COLO668 (cell line): ENCODE data around the gene RCHY1.
"Not testable (repeated sequence)": the region's sequence is repeated elsewhere in the genome, so short reads cannot be mapped to it uniquely, and the experiment has no call there.

ENCODE experiments used
- DNase-seq: peaks from one replicate; lab custom pipeline; 2025; ENCODE audit not compliant: unreplicated experiment; lab: John Stamatoyannopoulos, UW

The RCHY1 gene

DNA sequence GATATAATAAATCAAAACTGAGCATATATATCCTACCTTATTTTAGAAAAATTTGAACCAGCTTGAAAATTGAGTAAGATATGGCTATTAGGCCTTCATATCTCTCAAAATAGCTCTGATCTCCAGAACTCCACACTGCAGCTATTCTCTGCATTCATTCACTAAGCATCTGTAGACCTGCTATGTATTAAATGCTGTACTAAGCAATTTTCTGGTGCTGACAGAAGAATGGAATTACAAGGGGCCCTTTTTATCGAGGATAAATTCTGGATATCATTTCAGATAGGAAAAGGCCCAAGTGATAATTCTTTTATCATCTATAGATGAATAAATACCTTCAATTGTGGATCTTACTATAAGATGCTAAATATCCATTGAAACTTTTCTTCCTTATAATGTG, 1.9 kb upstream of the RCHY1 start:
- DNase-seq, result no peak

DNA sequence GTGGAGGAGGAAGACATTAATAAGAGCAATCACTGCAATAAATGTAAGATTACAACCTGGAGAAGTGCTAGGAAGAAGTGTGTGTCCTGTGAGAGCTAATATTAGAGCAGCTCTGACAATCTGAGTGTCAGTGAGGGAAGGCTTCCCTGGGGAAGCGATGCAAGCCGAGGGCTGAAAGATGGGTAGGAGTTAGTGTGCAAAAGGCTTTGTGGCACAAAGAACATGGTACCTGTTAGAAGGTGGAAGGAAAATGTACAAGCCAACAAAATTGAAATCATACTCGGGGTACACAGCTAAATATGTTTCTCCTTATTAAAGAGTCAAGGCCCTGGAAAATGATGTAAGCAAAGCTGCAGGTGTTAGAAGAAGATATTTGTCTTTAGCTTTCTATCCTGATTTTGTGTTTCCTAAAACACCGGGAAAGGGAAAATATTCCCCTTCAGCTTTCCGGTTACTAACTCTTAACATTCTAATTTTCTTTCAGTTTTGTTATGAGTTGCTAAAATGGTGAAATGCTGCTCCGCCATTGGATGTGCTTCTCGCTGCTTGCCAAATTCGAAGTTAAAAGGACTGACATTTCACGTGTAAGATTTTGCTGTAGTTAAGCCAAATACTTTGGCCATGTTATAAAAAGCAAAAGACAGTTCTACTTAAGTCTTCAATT, 878 bp upstream of the RCHY1 start:
- DNase-seq, result peak; percentile 14

DNA sequence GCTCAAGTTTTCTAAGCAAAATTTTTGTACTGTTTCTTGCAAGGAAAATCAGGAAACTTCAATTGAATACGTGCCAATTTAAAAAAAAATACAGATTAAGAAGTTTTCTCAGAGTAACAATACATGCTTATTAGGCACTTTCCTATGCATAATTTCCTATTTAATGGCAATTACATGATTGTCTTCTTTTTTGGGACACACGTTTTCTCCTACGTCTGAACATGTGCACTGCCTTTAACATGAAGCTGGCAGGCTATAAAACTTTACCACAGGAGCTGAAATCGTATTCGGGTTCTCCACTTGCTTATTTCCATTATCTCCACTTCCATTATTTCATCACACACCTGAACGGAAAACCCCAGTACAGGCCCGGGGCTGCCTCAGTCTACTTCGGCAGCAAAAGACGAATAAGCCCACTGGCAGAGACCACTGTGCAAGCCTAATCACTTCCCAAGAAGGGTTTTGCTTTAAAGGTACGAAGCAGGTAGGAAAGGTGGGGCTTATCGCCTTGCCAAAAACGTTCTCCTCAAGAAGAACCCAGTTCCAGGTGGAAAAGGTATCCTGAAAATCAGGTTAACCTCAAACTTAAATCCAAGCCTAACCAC, 575 bp downstream of the RCHY1 start:
- DNase-seq, result no peak

DNA sequence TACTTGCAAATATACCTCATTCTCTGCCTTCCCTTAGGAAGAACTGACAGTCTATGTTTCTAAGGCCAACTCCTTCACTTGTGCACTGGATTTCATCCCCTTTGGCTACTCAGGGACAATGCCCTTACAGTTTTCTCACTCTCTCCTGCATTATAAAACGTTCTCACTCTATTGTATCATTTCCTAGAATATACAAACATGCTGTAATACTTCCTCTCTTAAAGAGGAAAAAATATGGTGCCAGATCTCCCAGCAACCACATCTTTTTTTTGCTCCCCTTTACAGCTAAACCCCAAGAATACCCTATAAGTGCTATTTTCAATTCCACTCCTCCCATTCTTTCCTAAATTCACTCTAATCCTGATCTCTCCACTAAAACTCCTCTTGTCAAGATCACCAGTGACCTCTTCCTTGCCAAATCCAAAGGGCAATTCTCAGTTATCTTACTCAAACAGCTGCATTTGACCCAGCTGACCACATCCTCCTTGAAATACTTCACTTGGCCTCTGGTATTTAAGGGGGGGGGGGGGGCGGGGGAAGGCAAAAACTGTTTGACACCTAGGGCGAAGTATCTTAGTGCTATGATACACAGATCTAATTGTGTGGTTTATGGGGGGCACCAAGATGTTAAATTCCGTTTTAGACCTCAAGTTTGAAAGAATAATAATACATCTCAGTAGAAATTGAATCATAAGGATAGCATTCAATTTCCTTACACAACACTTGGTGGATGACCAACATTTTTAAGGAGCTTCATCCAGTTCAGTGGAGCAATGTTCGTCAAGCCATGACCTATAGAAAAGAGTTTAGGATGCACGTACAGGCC, 1.6 kb downstream of the RCHY1 start:
- no peak for DNase-seq

DNA sequence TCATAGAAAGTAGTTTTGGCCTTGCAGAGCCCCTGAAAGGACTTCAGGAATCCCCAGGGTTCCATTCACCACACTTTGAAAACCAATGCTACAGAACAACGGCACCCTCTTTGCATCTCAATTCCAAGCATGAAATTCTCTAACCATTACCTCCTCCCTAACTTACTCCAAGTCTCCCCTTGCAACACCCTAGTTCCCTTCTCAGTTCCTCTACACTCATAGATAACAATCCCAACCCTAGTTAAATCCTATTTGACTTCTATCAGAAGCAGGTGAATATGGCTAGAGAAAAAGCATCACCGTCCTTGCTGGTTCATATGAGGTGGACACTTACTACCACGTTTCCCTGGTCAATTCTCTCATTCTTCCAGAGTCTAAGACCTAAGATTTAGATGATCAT, 2.4 kb downstream of the RCHY1 start:
- no peak for DNase-seq

DNA sequence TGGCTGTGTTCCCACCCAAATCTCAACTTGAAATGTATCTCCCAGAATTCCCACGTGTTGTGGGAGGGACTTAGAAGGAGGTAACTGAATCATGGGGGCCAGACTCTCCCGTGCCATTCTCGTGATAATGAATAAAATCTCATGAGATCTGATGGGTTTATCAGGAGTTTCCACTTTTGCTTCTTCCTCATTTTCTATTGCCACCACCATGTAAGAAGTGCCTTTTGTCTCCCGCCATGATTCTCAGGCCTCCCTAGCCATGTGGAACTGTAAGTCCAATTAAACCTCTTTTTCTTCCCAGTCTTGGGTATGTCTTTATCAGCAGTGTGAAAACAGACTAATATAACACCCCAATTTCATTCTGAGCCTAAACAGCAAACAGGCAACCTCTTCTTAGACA, 4.6 kb downstream of the RCHY1 start:
- not testable (repeated sequence) for DNase-seq

DNA sequence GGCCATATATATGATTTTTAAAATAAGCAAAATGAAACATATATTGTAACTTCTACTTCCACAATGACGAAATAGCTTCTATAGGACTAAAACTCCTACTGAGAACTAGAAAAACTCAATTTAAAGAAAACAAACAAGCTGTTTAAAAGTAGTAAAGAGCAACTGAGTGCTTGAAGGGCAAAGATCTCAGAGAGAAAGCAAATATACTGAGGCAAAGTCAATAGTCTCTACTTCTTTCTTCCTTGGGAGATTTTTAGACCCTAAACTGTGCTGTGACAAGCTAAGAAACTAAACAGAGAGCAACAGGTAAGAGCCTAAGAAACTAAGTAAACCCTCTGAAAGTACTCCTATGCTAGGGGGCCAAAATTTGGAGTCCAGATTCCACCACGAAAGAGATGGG, 8.6 kb downstream of the RCHY1 start:
- DNase-seq, result no peak

DNA sequence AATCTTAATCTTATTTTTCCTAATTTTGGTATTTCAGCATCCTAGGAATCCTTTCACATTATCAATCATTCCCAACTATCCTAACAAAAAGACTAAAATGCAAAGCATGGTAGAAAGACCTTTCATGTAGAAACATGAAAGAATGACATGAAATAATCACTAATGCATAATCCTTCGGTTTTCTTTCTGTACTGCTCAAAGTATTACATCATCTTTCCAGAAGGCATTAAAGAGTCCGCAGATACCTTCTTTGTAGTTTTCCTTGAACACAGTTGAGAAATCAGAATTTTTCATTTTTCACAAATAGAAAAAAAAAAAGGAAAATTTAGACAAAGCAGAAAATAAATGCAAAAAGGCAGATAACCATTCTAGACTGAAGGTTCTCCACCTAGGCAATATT, 11.5 kb downstream of the RCHY1 start:
- DNase-seq, result no peak

DNA sequence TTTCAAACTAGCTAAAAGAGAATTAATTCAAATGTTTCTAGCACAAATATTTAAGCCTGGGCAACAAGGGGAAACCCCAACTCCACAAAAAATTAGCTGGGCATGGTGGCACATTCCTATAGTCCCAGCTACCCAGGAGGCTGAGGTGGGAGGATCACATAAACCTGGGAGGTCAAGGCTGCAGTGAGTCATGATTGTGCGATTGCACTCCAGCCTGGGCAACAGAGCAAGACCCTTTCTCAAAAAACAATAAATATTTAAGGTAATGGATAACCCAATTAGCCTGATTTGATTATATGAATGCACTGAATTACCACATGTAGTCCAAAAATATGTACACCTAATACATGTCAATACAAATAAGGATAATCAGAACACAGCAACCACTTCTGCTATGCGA, 14.3 kb downstream of the RCHY1 start:
- no peak for DNase-seq

DNA sequence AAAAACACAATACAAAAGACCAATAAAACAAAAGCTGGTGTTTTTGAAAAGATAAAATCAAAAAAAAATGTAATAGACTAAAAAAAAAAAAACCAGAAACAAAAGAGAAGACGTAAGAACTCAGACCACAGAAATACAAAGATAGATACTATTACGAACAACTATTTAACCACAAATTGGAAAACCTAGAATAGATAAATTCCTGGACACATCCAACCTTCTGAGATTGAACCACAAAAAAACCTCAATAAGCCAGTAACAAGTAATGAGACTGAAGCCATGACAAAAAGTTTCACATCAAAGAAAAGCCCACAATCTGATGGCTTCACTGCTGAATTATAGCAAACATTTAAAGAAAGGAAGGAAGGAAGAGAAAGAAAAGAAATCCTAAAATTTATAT, 16.2 kb downstream of the RCHY1 start:
- DNase-seq, result no peak

DNA sequence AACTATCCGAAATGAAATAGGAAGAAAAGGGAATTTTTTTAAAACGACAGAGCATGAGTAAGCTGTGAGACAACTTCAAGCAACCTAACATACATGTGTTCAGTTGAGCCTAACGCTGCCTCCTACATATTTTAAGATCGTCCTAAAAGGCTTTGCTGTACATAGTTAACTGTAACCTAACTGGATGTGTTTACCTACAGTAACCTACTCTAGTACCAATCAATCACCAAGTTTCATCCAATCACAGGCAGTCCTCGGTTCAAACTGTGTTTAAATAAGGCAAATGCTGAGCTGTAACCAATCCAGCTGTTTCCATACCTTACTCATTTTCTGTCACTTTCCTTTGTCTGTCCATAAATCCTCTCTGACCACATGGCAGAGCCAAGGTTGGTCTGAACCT, 17.1 kb downstream of the RCHY1 start:
- DNase-seq, result no peak

DNA sequence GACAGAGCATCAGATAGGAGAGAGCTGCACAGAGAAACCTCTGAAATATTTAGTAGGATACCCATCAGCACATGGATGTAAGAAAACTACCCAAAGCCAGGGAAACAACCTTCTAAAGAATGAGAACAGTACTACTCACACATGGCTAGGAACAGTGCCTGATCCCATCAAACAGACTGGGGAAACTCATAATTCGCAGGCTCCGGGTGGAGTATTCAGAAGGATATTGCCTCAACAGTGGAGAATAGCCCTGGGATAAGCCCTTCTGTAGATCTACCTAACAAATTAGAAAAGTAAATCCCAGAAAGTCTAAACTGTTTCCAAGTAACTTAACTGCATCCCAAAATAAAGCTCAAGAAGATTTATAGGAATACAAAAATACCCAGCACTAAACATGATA, 17.8 kb downstream of the RCHY1 start:
- DNase-seq, result no peak

DNA sequence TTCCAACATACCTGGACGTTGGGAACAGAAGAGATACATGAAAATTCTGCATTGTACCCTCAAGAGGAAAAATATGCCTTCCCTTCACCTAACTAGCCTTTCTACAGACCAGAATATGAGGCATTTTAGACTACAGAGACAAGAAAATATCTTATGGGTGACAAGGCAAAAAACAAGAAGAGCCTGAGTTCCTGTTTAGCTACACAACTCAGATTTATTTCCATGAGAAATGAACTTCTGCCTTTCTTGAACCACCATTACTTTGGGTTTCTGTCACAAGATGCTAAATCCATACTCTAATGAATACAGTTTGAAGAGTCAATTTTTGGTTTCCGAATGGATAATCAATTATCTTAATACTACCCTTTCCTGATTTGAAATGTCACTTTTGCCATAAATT, 18.7 kb downstream of the RCHY1 start:
- DNase-seq, result no peak

DNA sequence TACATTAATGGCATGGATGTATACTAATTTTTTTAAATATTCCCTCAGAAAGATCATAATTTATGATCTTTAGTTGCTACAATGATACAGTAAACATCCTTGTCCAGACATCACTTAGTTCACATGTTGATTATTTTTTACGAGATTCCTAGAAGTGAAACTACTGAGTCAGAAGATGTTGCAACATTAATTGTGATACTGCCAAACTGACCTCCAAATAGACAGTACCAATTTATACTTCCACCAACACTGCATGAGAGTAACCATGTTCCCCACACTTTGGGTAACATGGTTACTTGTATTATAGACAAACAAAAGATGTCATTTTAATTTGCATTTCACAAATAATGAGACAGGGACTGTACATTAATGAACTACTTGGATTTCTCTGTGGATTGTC, 19.6 kb downstream of the RCHY1 start:
- DNase-seq, result no peak

DNA sequence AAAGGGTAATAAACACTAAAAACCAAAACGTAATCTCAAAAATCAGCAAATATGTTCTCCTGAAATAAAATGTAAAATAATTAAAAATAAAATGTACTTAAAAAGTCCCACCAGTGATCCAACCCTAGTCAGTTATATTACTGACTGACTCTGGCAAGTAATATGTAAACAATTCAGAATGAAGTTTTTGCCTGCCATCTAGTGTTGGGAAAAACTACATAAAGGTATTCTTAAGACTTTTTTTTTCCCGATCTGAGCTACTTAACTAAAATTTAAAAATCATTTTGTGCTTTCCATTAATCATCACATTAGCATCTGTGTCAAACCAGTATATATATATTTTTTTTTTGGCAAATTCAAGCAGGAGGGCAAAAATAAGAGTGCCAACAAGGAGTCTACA, 24.0 kb downstream of the RCHY1 start:
- no peak for DNase-seq

DNA sequence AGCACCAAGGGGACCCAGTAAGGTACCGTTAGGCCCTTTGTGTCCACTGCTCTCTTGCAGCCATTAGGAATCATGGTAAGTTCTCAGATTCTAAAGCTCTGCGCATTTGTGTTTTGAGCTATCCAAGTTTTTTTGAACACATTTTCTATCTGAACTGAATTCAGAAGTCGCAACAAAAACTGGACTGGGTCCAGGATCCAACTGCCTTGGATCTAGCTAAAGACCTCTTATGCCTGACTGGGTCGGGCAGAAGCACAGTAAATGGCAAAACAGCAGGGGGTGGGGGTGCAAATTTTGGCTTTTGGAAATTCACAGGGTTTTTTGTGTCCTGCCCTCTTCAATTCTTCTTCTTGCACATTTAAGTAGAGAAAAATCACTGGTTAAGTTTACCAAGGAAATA, 30.0 kb downstream of the RCHY1 start:
- DNase-seq, result no peak

DNA sequence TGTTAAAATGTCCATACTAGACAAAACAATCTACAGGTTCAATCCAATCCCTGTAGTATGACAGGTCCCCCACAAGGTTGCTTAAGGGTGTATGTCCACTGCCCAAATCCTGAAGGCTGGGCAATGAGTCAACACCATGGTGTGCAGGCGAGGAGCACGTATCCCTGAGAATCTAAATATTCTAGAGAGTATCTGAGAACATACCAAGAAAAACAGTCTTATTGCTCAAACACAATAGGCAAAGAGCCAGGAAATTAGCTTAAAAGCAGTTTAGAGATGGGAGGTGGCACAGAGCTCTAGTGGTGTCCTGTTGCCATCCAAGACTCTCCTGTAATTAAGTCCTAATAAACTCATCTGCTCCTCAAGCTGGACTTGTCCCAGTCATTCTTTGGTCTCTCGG, 37.0 kb downstream of the RCHY1 start:
- DNase-seq, result no peak

DNA sequence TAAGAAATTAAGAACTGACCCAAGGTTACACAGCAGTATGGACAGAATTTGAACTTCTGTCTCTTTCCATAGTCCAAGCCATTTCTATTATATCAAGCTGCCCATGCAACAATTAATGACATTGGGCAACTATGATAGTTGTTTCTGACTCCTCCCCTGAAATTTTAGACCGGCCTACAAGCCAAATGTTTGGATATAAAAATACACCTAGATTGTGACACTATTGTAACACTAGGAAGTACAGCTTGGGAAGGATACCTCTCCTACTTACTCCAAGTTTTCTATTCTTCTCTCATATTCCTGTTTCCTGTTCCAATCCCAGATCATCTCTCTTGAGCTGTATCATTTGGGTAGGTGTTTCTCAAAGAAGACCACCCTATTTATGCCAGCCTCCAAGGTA, 43.5 kb downstream of the RCHY1 start:
- no peak for DNase-seq

DNA sequence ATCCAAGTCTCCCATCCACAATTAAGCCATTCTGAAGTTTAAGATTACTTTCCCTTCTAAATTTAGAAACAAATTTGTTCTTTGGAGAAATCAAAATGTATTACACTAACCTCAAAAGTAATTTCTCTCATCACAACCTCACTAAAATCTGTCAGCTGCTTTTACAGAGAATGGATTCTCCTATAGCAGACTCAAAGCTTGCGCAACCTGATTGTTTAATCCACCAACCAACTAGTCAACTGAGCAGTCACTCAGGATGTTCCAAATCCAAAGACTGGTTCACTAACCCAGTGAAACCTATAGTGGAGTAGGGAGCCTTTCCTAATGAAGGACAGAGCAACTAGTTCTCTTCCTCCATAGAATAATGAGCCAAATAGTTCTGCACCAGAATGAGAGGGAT, 44.3 kb downstream of the RCHY1 start:
- no peak for DNase-seq

DNA sequence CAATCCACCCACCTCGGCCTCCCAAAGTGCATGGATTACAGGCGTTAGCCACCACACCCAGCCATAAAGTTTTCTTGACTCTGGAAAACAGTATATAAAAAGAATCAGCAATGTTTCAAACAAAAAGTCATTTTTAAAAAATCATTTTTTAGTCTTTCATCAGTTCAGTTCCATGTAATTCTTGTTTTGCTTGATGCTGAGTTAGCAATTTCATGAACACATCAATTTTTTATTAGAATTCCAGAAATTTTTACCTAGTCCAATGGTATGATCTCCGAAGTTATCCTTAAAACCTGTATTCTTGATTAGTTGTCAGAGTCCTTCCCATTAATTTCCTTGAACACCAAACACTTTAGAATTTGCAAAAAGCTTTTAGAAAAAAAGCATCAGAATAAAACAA, 56.8 kb downstream of the RCHY1 start:
- DNase-seq, result no peak

DNA sequence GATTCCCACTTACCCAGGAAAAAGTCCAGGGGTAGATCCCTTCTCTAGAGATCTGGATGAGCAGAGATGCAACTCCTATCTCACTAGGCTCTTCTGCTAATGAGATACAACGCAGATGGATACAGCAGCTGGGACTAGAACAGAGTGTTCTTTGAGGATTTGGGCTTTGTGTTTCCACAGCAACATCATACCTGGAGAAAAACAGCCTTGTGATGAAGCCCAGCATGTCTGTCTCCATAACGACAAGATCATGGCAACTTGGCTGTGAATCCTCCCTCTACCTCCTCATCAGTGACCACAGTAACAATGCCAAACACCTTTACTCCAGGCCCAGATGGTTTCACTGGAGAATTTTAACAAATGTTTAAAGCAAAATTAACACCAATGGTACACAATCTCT, 80.1 kb downstream of the RCHY1 start:
- DNase-seq, result no peak

DNA sequence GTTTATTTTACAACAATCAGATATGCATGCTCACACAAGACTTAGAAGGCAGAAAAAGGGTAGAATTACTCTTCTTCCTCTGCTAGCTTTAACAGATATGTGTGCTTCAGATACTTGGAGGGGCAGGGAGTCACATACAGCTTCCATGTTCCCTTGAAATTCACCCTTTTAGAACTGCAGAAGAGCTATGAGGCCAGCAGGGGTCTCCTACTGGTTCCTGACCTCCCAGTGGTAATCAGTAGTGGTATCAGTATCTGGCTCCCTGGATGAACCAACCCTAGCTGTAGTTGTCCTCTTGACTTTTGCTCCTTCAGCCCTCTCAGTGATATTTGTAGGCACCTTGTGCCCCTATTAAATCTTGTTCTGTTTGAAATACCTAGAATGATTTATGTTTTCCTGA, 81.5 kb downstream of the RCHY1 start:
- DNase-seq, result no peak
